Tibial artery (tissue), 4 donors: ENCODE data around the gene ARFIP2.
A peak's percentile ranks its signal among the peaks of the same experiment; 100 is the strongest.

Experiments
- DNase-seq, 2 donors: peaks; one replicate each; pipeline ENCODE4 v3.0.0-alpha.2; 2019
- H3K27ac ChIP-seq, 2 donors: fragments of 200-600 bp; sonication (generic) in 1 of 2; 1 replicate in 1 of 2; 2 replicates in 1 of 2; pipeline ENCODE4 v1.5.1; 2018 to 2019; ENCODE audit warnings: mild to moderate bottlenecking in 1 of 2
- H3K27me3 ChIP-seq, 2 donors: fragments of 200-600 bp; sonication (generic) in 1 of 2; one replicate each; pipeline versions ENCODE4 v1.5.1 to v1.6.0; 2016 to 2019
- H3K36me3 ChIP-seq, 3 donors: fragments of 200-600 bp; sonication (generic) in 2 of 3; one replicate each; pipeline ENCODE4 v1.5.1; 2016 to 2019; ENCODE audit warnings: mild to moderate bottlenecking in 2 of 3
- H3K4me1 ChIP-seq, 4 donors: fragments of 200-600 bp; sonication (generic) in 2 of 4; 1 replicate in 3 of 4; 2 replicates in 1 of 4; pipeline ENCODE4 v1.5.1; 2016 to 2019
- H3K4me3 ChIP-seq, 2 donors: fragments of 200-600 bp; sonication (generic) in 1 of 2; 1 replicate in 1 of 2; 2 replicates in 1 of 2; pipeline ENCODE4 v1.5.1; 2018 to 2019; ENCODE audit warnings: mild to moderate bottlenecking in 2 of 2
- H3K9me3 ChIP-seq, 3 donors: fragments of 200-600 bp; sonication (generic) in 1 of 3; one replicate each; pipeline ENCODE4 v1.5.1; 2016 to 2019
- CTCF ChIP-seq, 2 experiments: fragments of 200-600 bp in 1 of 2; fragments of 450-650 bp in 1 of 2; IDR thresholded peaks; one replicate each; pipeline ENCODE4 v1.5.1; 2017 to 2019; ENCODE audit warnings: antibody characterized with exemption in 2 of 2, mild to moderate bottlenecking in 1 of 2, moderate library complexity in 1 of 2
- intact Hi-C: fragments of 100-400 bp; cut with DNase I; formaldehyde crosslinking; loops from one replicate; pipeline ENCODE4 v1.15.0; 2023; ENCODE audit warnings: low total_unique reads

Gene ARFIP2

GRCh38 chr11:6474413-6474792 is 6.7 kb downstream of the ARFIP2 start:
- DNase-seq: no peak
- intact Hi-C loops: no loop called here
- TF ChIP-seq CTCF (IDR thresholded peaks at IDR 0.05): no peak
- no peaks in the 10 kb centered on the region for H3K27me3 ChIP-seq
- H3K27ac ChIP-seq: peak overlapping the region; percentile 84 to 92
- H3K9me3 ChIP-seq: no peaks in the 10 kb centered on the region
- peaks cover 5 to 46% (median 25%) of the 10 kb centered on the region in 4 donors for H3K4me1 ChIP-seq
- peaks cover 7 to 30% (median 25%) of the 10 kb centered on the region in 3 donors for H3K36me3 ChIP-seq
- peak overlapping the region; percentile 79 to 92 for H3K4me3 ChIP-seq

- peaks cover 5 to 53% (median 25%) of the 10 kb centered on the region in 4 donors for H3K4me1 ChIP-seq
- peak within 1 kb of the TSS; percentile 79 to 92 for H3K4me3 ChIP-seq
- peak; percentile 93 to 98 for DNase-seq
- H3K9me3 ChIP-seq: no peaks in the 10 kb centered on the region
- H3K27ac ChIP-seq: peak within 1 kb of the TSS; percentile 84 to 92
- no peaks in the 10 kb centered on the region for H3K27me3 ChIP-seq
- TF ChIP-seq CTCF (IDR thresholded peaks at IDR 0.05): no peak
- H3K36me3 ChIP-seq: peaks cover 5 to 24% (median 23%) of the 10 kb centered on the region in 3 donors
- intact Hi-C loops: no loop called here
These were observed 7.4 kb downstream of the ARFIP2 start, which contains the start of gene TRIM3 for GRCh38 chr11:6473451-6474412. TSS of gene TRIM3 (minus strand) at chr11:6473941. CDS start at chr11:6465695, 8,246 bp downstream.

GRCh38 chr11:6472934-6473333 is 8.2 kb downstream of the ARFIP2 start:
- Histone ChIP-seq H3K4me3 (peak overlapping the region; percentile 79 to 92), H3K4me1 (peaks cover 5 to 57% (median 27%) of the 10 kb centered on the region in 4 donors), H3K27me3 (no peaks in the 10 kb centered on the region), H3K27ac (peak overlapping the region; percentile 84 to 92), H3K36me3 (peaks cover 0 to 16% (median 15%) of the 10 kb centered on the region in 3 donors), H3K9me3 (no peaks in the 10 kb centered on the region)
- TF ChIP-seq CTCF (IDR thresholded peaks at IDR 0.05): no peak
- intact Hi-C loops: no loop called here
- no peak for DNase-seq

GRCh38 chr11:6469599-6469998 is 11.5 kb downstream of the ARFIP2 start:
- Histone ChIP-seq H3K4me3 (no peak overlapping the region), H3K27ac (peak overlapping the region; percentile 57 to 69), H3K27me3 (no peaks in the 10 kb centered on the region), H3K9me3 (no peaks in the 10 kb centered on the region), H3K36me3 (peaks cover 0 to 13% (median 8%) of the 10 kb centered on the region in 3 donors), H3K4me1 (peaks cover 5 to 48% (median 23%) of the 10 kb centered on the region in 4 donors)
- no peak for DNase-seq
- intact Hi-C loops: no loop called here
- TF ChIP-seq CTCF (IDR thresholded peaks at IDR 0.05): no peak

- peaks cover 5 to 44% (median 21%) of the 10 kb centered on the region in 4 donors for H3K4me1 ChIP-seq
- no peak for TF ChIP-seq CTCF (IDR thresholded peaks at IDR 0.05)
- DNase-seq: peak; percentile 94 to 96
- H3K9me3 ChIP-seq: no peaks in the 10 kb centered on the region
- H3K4me3 ChIP-seq: no peak overlapping the region
- intact Hi-C loops: no loop called here
- peaks cover 4 to 20% (median 15%) of the 10 kb centered on the region in 3 donors for H3K36me3 ChIP-seq
- peak overlapping the region; percentile 57 to 69 for H3K27ac ChIP-seq
- H3K27me3 ChIP-seq: no peaks in the 10 kb centered on the region
These were observed 12.2 kb downstream of the ARFIP2 start for GRCh38 chr11:6468712-6469495.
